Upper lobe of left lung (tissue), 6 donors: ENCODE measurements around the gene PUDP. TPM values are rescaled to one million over a fixed set of nuclear protein-coding genes. Genes with fewer than 3 reads are reported as not detected.

Experiments
- ATAC-seq, 2 donors: fragments of 200-7000 bp; cut with Tn5 transposase; one replicate each; pipeline ENCODE4 v1.9.1; 2022; ENCODE audit warnings: mild to moderate bottlenecking in 2 of 2, moderate library complexity in 2 of 2; ENCODE audit not compliant: low FRiP score in 2 of 2
- DNase-seq, 2 donors: peaks; one replicate each; pipeline ENCODE4 v3.0.0-alpha.2; 2019 to 2020
- H3K27ac ChIP-seq, 4 donors: fragments of 200-600 bp; sonication (generic); one replicate each; pipeline ENCODE4 v1.5.1; 2016 to 2019
- H3K27me3 ChIP-seq, 4 donors: fragments of 200-600 bp; sonication (generic); one replicate each; pipeline ENCODE4 v1.5.1; 2017 to 2019
- H3K36me3 ChIP-seq, 4 donors: fragments of 200-600 bp; sonication (generic); one replicate each; pipeline ENCODE4 v1.5.1; 2016 to 2019
- H3K4me1 ChIP-seq, 4 donors: fragments of 200-600 bp; sonication (generic); one replicate each; pipeline ENCODE4 v1.5.1; 2018 to 2019
- H3K4me3 ChIP-seq, 4 donors: fragments of 200-600 bp; sonication (generic); one replicate each; pipeline ENCODE4 v1.5.1; 2017 to 2019; ENCODE audit warnings: mild to moderate bottlenecking in 2 of 4, moderate library complexity in 1 of 4
- H3K9me3 ChIP-seq, 4 donors: fragments of 200-600 bp; sonication (generic); one replicate each; pipeline ENCODE4 v1.5.1; 2018 to 2019
- CTCF ChIP-seq, 6 experiments: fragments of 450-650 bp in 4 of 6; fragments of 200-600 bp in 2 of 6; sonication (generic) in 2 of 6; IDR thresholded peaks; one replicate each; pipeline ENCODE4 v1.5.1; 2016 to 2019; ENCODE audit warnings: antibody characterized with exemption in 6 of 6
- EP300 ChIP-seq, 4 donors: sonication (generic); formaldehyde crosslinking; IDR thresholded peaks; one replicate each; pipeline ENCODE4 v1.5.1; 2017; ENCODE audit warnings: antibody characterized with exemption in 4 of 4, control low read depth in 2 of 4
- POLR2A ChIP-seq, 4 donors: fragments of 450-650 bp; IDR thresholded peaks; one replicate each; pipeline ENCODE4 v1.5.1; 2016 to 2017; ENCODE audit warnings: antibody characterized with exemption in 4 of 4, mild to moderate bottlenecking in 2 of 4
- POLR2AphosphoS5 ChIP-seq, 2 donors: sonication (generic); formaldehyde crosslinking; IDR thresholded peaks; one replicate each; pipeline ENCODE4 v1.5.1; 2017; ENCODE audit warnings: antibody characterized with exemption in 2 of 2
- WGBS, 2 donors: methylation state at CpG; one replicate each; pipeline ENCODE4 v1.1.5; 2017 to 2018; 5-methylcytosine and 5-hydroxymethylcytosine counted together
- total RNA-seq, 6 donors: library from RNA; depleted of rRNA in 4 of 6; stranded (reverse); fragments of >200 nt in 4 of 6; gene quantifications; one replicate each; pipeline versions ENCODE4 v1.1.0 to v1.2.1, GENCODE V29; 2016 to 2021
- donor health status: DM: no; HTN: no; CAD: no; lungs with moderate emphysema.
- donor health status: DM: no; HTN: yes; CAD: no; lungs with severe emphysema.

Gene PUDP
- total RNA-seq, 6 donors from 2014 or later = 15.0 to 48.2 (median 25.8) TPM

GRCh38 chrX:7109838-7110793, 37.8 kb downstream of the PUDP start:
- TF ChIP-seq POLR2AphosphoS5 (IDR thresholded peaks at IDR 0.05) = no peak
- no peak for TF ChIP-seq EP300 (IDR thresholded peaks at IDR 0.05)
- H3K4me3 ChIP-seq = no peak overlapping the region
- no peak for DNase-seq
- no peaks in the 10 kb centered on the region for H3K27me3 ChIP-seq
- H3K9me3 ChIP-seq = no peaks in the 10 kb centered on the region
- peaks cover 0 to 3% (median 0%) of the 10 kb centered on the region in 4 donors for H3K36me3 ChIP-seq
- 78 to 90% methylated on average over 8 to 12 of the region's 12 CpGs for WGBS, 2 donors
- peak overlapping the region in 3 of 4 donors; percentile 7 to 68 (median 66) for H3K27ac ChIP-seq
- no peak for ATAC-seq
- peaks cover 0 to 29% (median 18%) of the 10 kb centered on the region in 4 donors for H3K4me1 ChIP-seq

- Histone ChIP-seq H3K27me3 (no peaks in the 10 kb centered on the region), H3K4me1 (peaks cover 0 to 29% (median 18%) of the 10 kb centered on the region in 4 donors), H3K9me3 (no peaks in the 10 kb centered on the region), H3K27ac (peak overlapping the region in 3 of 4 donors; percentile 15 to 68 (median 55)), H3K4me3 (peak overlapping the region in 1 of 4 donors; percentile 13), H3K36me3 (peaks cover 0 to 12% (median 0%) of the 10 kb centered on the region in 4 donors)
- DNase-seq (no peak), ATAC-seq (peak in 1 of 2 donors; percentile 26)
- no peak for TF ChIP-seq POLR2AphosphoS5 (IDR thresholded peaks at IDR 0.05)
- TF ChIP-seq EP300 (IDR thresholded peaks at IDR 0.05) = no peak
- TF ChIP-seq CTCF (IDR thresholded peaks at IDR 0.05) = no peak
- TF ChIP-seq POLR2A (IDR thresholded peaks at IDR 0.05) = no peak
- 12 to 14% methylated on average over 10 to 11 of the region's 11 CpGs for WGBS, 2 donors
Measured at GRCh38 chrX:7109049-7109531, 38.9 kb downstream of the PUDP start.

- H3K27me3 ChIP-seq = no peaks in the 10 kb centered on the region
- TF ChIP-seq CTCF (IDR thresholded peaks at IDR 0.05) (no peak), POLR2AphosphoS5 (IDR thresholded peaks at IDR 0.05) (no peak), EP300 (IDR thresholded peaks at IDR 0.05) (no peak), POLR2A (IDR thresholded peaks at IDR 0.05) (no peak)
- peak overlapping the region in 1 of 4 donors; percentile 68 for H3K27ac ChIP-seq
- no peaks in the 10 kb centered on the region for H3K9me3 ChIP-seq
- WGBS, 2 donors = 99 to 100% methylated on average over 1 to 5 of the region's 5 CpGs
- no peak overlapping the region for H3K4me3 ChIP-seq
- DNase-seq (no peak), ATAC-seq (peak in 1 of 2 donors; percentile 11)
- H3K36me3 ChIP-seq = peaks cover 0 to 18% (median 0%) of the 10 kb centered on the region in 4 donors
- peaks cover 0 to 29% (median 18%) of the 10 kb centered on the region in 4 donors for H3K4me1 ChIP-seq
Measured at GRCh38 chrX:7108030-7108429, 39.9 kb downstream of the PUDP start.

GRCh38 chrX:7106649-7107048, 41.3 kb downstream of the PUDP start:
- WGBS, 2 donors = 100% methylated on average over 2 of the region's 2 CpGs; no CpG with 5 or more reads in 1 of the 2 donors
- no peak for TF ChIP-seq POLR2AphosphoS5 (IDR thresholded peaks at IDR 0.05)
- no peak for TF ChIP-seq EP300 (IDR thresholded peaks at IDR 0.05)
- TF ChIP-seq POLR2A (IDR thresholded peaks at IDR 0.05) = no peak
- TF ChIP-seq CTCF (IDR thresholded peaks at IDR 0.05) = no peak
- Histone ChIP-seq H3K4me1 (peaks cover 0 to 29% (median 18%) of the 10 kb centered on the region in 4 donors), H3K9me3 (no peaks in the 10 kb centered on the region), H3K36me3 (peaks cover 0 to 18% (median 0%) of the 10 kb centered on the region in 4 donors), H3K27ac (no peak overlapping the region), H3K27me3 (no peaks in the 10 kb centered on the region), H3K4me3 (no peak overlapping the region)
- DNase-seq (no peak), ATAC-seq (no peak)

GRCh38 chrX:7102119-7102518, 45.8 kb downstream of the PUDP start:
- no peak for TF ChIP-seq POLR2A (IDR thresholded peaks at IDR 0.05)
- TF ChIP-seq CTCF (IDR thresholded peaks at IDR 0.05) = no peak
- no peak for TF ChIP-seq POLR2AphosphoS5 (IDR thresholded peaks at IDR 0.05)
- TF ChIP-seq EP300 (IDR thresholded peaks at IDR 0.05) = no peak
- ATAC-seq = no peak
- no peak overlapping the region for H3K27ac ChIP-seq

More at GRCh38 chrX:7102119-7102518, 45.8 kb downstream of the PUDP start:
- no peaks in the 10 kb centered on the region for H3K9me3 ChIP-seq
- no peaks in the 10 kb centered on the region for H3K27me3 ChIP-seq
- H3K36me3 ChIP-seq = peaks cover 0 to 22% (median 0%) of the 10 kb centered on the region in 4 donors
- H3K4me3 ChIP-seq = no peak overlapping the region
- no peak for DNase-seq
- no peaks in the 10 kb centered on the region for H3K4me1 ChIP-seq
- WGBS, 2 donors = 90 to 95% methylated on average over 3 of the region's 3 CpGs
